Stimulated activated CD8-positive, alpha-beta memory T cell treated with anti-CD3 and anti-CD28 coated beads, Interleukin-12 subunit alpha, Interleukin-12 subunit beta, amount 100 ng/mL, for 24 hours (primary cell): Measurements from ENCODE around the gene MED10.

Experiments
- DNase-seq: peaks from one replicate; pipeline ENCODE4 v3.0.0-alpha.2; 2020; ENCODE audit errors: extremely low read depth

Gene MED10

DNA sequence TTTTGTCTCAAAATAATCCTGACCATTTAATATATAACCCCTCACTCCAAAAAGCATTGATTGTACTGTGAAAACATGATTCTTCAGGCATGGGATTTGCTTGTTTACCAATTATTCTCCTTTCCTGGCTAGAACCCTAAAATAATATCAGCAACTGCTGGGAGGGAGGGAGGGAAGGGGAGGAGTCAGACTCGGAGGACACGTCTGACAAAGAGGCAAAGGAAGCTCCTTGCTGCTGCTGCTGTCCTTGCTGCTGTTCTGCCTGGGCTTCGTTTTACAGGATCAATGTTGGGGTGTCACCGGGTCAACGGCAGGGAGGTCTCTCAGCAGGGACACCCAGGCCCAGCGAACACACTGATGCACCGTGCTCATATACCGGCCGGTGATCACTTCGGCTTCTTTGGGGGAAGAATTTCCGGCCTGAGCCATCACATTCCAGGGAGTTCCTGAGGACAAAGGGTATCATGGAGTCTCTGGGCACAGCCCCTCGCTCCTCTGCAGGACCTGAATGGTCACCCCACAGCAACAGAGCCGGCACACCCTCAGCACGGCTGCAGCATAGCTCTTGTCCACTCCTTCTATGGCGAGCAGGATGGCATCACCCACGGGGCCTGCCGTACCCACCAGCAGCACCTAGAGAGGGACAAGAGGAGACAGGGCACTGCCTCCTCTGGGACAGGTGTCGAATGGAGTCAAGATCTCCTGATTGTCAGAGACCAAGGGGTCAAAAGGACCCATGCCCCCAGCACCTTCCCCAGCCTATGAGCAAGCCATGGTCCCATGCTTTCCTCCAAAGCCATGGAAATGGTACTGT lies 27.9 kb downstream of the MED10 start:
- no peak for DNase-seq

DNA sequence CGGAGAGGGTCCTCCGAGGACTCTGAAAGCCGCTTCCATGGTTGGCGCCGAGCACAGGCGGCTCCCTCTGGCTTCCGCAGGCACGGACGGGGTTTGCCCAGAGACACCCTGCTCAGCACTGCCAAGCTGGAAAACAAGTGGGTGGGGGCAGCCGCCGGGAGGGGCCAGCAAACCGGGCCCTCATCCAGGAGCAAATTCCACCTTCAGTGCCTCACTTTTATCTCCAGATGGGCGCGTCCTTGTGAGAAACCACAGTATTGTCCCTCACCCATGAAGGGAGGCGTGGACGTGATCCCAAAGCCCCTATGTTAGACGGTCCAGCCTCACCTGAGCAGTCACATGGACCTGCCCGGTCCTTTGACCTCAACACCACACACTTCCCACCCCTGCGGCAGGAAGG lies 29.0 kb downstream of the MED10 start:
- DNase-seq = no peak

DNA sequence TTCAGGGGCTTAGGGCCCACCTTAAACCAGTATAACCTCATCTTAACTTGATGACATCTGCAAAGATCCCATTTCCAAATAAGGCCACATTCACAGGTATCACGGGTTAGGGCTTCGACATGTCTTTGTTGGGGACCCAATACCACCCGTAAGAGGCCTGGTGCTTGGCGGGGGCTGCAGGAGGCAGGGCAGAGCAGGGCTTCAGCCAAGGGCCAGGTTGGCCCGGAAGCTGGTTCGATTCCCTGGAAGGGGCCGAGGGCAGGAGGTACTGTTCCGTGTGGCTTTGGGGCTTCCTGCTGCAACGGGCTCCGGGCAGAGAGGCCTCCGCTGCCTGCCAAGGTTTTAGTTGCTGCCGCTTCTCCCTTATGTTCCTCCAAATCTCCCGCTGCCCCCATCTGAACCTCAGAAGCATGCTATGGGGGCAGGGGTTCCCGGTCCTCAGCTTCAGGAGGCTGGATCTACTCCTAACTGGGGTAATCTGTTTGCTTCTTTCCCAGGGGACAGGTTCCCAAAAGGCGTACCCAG lies 29.8 kb downstream of the MED10 start:
- DNase-seq = no peak

DNA sequence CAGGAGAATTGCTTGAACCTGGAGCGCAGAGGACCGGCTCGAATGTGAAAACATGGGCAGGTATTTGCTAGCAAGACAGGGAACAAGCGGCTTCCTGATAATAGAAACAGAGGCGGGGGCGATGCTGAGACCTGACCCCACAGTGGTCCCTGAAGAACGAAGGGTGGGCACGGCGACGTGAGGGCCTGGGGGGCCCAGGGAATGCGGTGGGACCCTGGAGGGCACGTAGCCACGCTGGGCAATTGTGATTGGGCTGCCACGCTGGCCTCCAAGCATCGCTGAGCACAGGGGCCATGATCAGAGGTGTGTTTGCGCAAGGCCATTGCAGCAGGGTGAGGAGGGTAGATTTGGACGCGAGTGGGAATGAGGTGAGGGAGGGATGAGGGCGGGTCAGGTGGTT lies 30.7 kb downstream of the MED10 start:
- no peak for DNase-seq

DNA sequence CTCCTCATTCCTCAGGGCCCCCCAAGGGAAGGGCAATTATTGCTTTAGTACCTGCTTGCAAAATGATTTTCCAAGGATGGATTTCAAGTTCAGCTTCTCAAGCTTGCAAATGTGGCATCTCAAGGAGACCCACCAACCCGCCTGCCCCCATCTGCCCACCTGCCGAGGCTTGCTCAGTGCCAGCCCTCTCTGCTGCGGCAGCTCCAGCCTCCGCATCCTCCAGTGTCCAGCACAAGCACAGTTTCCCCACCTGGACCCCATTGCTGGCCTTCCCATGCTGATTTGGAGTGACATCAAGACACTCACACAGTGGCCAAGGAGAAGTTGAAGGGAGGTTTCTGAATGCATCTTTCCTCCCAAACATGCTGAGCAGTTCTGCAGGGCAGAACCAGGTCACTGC lies 31.2 kb downstream of the MED10 start:
- no peak for DNase-seq

DNA sequence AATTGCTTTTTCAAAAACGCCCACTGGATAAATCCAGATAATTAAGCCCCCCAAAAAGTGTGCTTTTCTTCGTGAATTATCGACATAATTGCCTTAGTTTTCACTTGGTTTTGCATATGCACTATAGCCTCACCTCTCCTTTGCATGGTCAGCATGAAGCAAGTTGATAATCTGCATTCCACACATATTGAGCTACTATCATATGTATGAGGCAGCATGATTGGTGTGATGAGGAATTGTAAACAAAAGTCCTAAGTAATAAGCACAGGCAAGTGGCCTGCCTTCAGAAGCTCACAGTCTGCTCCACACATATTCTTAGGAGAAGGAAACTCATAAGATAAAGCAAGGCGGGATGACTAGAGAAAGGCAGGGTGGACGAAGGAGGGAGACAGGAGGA lies 33.8 kb downstream of the MED10 start:
- no peak for DNase-seq

DNA sequence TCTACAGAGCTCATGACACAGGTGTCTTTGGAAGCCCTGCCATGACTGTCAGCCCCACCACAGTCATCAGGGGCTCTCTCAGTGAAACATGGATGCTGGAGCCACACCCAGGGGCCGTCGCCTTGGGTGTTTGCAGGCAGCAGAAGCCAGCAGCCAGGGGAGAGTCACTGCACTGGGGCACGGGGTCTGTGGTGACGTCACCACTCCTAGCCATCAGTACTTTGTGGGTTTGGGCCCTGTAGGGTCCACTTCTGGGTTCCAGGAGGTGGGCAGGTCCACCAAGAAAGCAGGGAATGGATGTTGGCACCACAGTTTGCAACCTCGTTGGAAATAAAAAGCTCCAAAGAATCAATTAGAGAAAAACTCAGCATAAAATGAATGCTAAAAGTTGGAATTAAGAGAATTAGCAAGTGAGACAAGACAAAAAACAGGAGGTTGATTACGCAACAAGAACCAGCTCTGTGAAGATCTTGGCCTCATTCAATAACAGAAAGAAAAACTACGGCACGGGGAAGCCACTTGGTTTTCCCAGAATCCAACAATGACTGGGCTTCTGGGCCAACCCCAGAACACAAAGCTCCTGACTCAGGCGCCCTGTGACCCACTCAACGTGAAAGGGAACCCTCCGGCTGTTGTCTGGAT lies 34.3 kb downstream of the MED10 start:
- DNase-seq = no peak

DNA sequence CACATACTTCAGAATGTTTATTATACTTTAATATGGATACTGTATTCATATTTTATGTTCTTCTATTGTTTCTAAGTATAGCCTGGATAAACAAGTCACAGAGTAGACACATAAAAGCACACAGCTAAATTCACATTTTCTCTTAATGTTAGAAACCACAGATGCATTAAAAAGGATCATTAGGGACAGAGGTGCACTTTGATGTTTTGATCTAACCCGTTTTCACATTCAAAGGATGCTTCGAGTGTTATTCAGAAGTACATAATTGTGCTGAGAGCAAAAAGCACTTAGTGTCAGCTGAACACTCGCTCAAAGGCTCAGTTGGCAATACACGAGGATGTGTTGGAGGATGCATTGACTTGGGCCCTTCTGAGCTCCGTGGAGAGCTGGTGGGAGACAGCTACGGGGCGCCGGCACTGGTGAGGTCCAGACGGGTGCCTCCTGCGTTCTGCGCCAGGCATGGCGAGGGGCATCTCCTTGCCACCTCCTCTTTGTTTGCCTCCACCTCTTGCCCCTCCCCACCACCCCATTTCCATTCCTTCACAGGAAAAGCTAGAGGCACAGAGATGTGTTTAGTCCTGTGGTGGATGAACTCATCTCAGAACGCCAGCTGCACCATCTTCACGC lies 35.5 kb downstream of the MED10 start:
- no peak for DNase-seq

DNA sequence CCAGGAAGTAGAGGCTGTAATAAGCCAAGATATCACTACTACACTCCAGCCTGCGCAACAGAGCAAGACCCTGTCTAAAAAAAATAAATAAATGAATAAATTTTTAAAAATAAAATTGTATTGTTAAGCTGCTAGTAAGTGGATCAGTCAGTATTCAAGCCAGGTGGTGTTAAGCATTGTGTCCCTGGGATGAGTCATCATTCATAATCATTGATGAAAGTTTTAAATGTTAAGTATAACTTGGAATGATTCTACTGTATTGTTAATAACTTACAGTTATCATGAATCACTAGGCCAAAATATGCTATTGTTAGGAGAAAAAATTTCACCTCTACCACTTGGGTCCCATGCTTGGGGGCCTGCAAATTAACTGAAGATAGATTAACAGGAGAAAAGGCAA lies 38.2 kb downstream of the MED10 start:
- DNase-seq = no peak

DNA sequence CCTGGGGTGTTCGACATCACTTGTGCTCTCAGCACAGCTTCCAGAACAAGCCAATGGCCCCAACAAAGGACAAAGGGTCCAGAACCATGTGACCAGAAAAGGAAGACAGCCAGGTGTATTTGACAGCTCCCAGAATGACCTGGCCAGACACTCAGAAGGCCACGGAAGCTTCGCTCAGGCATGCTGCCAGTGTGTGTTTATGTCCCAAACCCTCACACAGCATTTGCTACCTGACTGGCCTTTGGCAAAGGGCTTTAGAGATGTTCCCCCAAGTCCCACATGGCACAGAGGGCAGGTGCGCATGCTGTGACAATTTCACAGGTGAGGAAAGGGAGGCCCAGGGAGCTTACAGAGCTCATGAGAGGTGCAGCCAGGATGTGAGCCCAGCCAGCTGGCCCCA lies 39.5 kb downstream of the MED10 start:
- no peak for DNase-seq

DNA sequence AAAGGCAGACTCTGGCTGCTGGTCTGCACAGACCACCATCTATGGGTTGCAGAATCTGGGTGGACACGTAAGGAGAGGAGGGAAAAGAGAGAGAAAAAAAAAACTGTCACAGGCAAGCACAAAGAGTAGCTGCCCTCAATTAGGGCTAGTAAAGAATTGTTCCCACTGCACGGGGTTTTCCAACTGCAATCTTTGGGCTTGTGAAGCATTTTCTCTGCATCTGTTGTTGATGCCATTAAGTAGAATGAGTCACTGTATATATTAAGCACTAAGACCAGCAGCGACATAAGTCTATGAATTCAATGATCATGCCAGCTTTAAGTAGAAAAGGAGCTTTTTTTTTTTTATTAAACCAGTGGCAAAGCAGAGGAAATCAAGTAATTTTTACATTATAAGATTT lies 40.2 kb downstream of the MED10 start:
- DNase-seq = no peak

DNA sequence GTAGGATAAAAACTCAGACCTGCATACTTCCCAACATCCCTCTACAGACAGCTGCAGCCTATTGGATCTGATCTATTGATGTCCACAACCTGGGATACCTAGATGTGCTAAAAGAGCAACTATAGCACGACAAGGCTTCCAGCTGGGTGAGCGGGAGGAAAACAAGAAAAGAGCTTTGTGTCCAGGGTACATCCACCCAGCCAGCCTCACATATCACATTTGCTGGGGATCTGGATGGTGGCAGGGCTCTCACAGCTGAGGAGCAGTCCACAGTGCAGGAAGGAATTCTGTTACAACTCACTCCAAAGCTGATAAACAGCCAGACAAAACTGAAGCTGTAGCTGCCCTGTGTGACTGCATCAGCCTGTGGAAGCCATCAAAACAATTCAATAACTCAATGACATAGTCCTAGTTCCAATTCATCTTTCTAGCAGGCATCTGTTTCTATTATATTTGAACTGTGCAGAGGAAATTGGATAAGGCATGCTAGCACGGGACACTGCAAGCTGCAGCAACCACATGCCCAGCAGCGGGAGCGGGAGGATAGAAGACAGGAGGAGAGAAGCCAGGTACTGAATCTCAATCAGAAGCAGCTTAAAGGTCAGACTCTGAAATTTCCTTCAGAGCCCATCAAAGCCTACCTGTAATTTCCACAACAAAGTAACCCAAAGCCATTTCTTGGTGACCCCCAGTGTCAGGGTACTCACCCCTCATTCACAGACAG lies 45.0 kb downstream of the MED10 start:
- no peak for DNase-seq

DNA sequence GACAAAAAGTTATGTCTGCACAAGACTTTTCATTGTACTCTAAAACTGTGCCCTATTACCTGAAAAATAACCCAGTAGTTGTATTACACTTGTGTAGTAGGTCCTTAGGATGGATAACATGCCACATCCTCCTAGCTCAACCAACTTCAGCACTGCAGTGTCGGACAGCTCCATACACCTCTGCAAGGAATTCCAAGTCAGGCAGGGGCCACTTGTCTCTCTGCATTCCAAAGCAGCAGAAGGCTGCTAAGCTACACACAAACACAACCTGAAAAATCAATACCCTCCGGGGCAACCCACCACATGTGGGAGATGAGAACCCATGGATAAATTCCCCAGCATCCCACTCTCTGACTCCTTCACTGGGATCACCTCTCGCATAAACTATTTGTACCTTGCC lies 50.2 kb downstream of the MED10 start:
- DNase-seq = no peak

DNA sequence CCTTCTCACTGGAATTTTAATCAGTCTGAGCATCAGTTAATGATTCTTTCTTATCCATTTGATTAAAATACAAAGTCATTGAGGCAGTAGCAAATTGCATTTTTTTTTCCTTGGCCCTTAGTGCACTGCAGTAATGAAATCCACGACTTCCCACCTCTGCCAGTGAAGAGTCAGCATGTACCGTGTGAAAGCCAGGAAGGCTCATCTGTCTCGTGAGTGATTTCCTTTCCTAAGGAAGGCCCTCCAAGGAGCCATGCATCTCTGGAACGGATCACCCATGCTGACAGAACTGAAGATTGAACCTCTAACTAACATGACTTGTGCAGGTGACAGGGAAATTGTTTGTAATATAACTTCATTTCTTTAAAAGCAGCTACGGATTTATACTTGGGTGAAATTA lies 51.6 kb downstream of the MED10 start:
- no peak for DNase-seq

DNA sequence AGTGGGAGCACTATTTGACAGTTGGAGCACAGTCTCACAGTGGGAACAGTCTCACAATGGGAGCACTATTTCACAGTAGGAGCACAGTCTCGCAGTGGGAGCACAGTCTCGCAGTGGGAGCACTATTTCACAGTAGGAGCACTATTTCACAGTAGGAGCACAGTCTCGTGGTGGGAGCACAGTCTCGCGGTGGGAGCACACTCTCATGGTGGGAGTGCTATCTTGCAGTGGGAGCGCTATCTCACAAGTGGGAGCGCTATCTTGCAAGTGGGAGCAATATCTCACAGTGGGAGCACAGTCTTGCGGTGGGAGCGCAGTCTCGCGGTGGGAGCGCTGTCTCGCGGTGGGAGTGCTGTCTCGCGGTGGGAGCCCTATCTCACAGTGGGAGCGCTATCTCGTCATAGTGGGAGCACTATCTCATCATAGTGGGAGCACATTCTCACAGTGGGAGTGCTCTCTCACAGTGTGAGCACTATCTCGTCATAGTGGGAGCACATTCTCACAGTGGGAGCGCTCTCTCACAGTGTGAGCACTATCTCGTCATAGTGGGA lies 56.1 kb downstream of the MED10 start:
- no peak for DNase-seq
